Activated CD4-positive, alpha-beta T cell treated with anti-CD3 and anti-CD28 coated beads for 48 hours (primary cell): ENCODE measurements around the gene ZFAND6.
"Not testable (repeated sequence)": the region's sequence is repeated elsewhere in the genome, so short reads cannot be mapped to it uniquely, and the experiment has no call there.

ENCODE experiments used
- DNase-seq: peaks from one replicate; pipeline ENCODE4 v3.0.0-alpha.2; 2020

The ZFAND6 gene

DNA sequence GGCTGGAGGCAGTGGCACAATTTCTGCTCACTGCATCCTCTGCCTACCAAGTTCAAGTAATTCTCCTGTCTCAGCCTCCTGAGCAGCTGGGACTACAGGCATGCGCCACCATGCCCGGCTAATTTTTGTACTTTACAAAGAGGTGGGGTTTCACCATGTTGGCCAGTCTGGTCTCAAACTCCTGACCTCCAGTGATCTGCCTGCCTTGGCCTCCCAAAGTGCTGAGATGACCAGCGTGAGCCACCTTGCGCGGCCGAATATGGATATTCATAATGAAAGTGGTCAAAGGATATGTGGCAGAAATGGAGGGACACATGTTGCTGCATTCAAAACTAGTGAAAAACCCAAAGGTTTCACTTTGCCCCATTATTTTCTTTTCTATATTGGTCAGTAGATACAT is 40.2 kb downstream of the ZFAND6 start:
- DNase-seq, result not testable (repeated sequence)

DNA sequence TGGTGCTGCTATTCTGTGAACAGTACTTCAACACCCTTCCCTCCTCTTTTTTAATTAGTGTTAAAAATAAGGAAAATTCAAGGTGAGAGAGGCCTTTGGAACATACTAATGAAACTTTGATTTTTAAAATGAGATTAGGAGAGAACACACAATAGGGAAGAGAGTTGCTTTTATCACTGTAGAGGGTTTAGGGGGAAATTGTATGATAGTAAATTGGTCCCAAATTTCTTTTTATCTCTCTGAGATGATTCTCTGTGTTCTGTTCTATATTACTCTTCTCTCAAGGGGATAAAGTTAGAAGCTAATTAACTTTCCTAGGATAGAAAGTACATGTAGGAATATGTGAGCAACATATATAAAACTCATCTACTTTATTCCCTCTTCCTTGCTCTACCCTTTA is 40.8 kb downstream of the ZFAND6 start:
- no peak for DNase-seq

DNA sequence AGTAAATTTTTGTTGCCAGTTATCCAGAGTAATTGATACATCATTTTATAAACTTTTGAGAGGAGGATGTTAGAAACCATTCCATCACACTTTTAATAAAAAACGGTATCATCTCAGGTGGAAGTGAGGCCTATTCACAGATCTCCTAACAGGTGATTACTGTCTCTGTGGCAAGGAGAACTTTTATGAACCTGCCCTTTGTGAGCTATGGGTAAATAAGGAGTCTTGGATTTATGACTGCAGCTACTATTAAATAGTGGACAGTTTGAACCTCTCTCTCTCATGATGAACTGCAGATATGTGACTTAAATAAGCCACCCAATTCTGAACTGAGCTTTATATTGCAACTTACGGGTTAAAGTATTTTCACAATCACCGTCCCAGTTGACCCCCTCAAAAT is 45.7 kb downstream of the ZFAND6 start:
- no peak for DNase-seq

DNA sequence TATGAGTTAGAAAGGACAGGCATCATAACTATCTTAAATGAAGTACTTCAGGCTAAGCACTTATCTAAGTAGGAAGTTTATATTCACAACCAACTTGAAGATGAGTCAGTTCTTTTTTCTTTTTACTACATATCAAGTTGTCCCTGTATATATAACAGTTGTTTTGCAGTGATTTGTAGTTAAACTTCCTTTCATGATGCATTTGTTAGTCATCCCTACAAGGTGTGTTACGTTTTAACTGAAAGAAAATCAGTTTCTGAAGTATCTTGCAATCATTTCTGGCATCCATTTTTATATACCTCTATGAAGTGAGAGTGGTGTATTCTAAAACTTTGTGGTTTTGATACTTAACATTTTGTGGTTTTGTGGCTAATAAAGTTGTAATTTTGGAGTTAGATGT is 46.1 kb downstream of the ZFAND6 start:
- no peak for DNase-seq

DNA sequence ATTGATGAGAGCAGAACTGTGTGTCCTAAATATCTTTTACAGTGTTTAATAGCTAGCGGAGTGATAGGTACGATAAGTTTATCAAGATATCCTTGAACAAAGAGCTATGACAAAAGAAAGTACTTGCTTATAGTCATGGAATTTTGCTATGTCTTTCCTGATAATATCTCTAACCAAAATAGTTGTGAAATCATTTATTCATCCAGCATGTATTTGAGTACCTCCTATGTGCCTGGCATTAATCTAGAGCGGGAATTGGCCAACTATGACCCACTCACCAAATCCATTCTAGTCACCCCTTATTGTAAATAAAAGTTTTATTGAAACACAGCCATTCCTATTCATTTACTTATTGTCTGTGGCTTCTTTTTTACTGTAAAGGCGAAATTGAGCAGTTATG is 46.6 kb downstream of the ZFAND6 start:
- DNase-seq, result no peak

DNA sequence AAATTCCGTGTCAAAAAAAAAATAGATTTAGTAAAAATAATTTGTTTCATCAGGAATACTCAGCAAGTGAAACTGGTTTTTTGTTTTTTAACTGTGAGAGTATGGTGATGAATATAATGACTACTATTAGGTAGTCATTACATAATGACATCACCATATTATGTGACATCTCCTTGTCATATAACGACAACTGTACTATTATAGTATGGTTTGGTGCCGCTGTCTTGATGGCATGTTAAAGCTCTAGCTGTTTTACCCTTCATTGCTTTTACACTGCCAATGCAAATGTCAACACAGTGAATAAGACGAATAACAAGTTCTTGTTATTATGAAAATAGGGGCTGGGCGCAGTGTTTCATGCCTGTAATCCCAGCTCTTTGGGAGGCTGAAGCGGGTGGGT is 47.7 kb downstream of the ZFAND6 start:
- no peak for DNase-seq

DNA sequence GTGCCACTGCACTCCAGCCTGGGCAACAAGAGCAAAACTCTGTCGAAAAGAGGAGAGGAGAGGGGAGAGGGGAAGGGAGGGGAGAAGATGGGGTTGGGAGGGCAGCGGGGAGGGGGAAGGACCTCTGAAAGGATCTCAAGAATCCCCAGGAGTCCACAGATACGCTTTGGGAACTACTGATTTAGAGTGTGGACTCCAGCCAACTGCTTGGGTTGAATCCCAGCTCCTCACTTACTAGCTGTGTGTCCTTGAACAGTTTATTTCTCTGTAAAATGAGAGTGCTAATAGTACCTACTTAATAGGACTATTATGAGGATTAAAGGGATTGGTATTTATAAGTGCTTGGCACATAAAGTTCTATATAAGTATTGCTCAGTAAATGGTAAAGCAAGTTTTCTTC is 48.3 kb downstream of the ZFAND6 start:
- no peak for DNase-seq

DNA sequence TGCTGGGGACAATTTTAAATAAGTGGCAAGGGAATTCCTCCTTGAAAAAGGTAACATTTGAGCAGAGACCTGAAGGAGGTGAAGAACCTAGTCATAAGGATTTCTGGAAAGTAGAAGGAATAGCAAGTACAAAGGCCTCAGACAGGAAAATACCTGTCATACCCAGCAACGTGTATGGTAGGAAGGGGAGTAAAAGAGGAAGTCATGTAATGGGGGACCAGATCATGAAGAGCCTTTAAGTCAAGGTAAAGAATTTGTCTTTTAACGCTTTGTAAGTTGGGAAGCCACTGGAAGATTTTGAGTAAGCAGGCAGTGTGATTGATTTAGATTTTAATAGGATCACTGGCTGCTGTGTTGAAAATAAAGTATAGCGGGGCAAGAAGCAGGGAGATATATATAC is 49.9 kb downstream of the ZFAND6 start:
- no peak for DNase-seq

DNA sequence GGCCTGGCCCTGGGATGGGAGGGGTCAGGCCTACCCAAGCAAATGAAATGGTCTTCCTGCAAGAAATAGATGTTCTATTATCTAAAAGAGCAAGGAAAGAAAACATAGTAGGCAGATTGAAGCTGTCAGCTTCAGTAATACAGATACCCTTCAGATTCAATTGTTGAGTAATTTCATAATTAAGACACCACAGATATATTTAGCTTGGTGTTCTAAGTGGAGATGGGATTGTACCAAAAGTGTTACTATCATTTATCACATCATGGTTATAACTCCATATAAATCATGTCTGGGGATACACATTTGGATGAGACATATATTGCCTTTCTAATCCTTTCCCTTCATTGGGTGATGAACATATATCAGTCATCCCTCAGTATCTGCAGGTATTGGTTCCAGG is 51.4 kb downstream of the ZFAND6 start:
- no peak for DNase-seq

DNA sequence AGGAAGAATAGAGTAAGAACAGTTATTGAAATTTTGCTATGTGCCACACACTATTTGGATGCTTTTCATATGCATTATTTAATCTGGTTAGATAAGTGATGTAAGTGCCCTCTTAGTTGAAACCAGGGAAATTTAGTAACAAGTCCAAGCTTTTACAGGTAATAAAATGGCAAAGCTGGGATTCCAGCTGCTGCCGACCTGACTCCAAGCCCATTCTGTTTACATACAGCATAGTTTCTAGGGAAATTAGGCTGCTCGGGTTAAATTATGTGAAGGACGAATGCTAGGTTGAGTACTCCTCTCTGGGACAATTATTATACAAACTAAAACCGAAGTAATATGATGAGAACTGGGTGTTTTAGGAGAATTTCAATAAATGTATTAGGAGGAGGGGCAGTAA is 54.6 kb downstream of the ZFAND6 start:
- no peak for DNase-seq

DNA sequence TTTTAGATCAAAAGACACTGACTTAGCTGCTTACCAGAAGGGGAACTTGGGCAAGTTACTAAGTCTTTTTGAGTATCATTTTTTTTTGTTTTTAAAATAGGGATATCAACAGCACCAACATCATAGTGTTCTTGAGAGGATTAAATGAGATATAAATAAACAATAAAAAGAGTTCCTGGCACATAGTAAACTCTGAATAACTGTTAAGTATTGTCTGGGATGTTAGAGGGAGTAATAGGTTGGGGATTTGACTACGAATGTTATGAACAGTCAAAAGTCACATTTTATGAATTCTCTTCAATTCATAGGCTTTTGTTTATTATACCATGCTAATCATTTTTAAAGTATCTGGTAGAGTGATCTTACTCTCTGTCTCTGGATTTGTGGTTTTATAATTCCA is 55.5 kb downstream of the ZFAND6 start:
- no peak for DNase-seq

DNA sequence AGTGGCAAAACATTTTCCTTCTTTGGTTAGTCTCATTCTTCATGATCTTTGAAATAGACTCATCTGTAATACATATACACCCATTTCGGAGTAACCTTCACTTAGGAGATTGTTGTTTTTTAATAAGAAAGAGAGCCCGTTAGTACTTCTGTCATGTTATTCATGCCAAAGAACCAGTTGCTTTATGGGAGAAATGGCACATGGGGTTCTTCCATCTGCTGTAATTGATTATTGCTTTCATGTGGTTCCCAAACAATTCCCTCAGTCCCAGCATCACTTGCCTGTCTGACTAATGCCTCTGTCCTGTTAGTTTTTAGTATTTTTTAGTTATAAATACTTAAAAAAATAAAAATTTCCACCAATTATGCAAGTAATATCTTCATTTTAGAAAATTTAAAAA is 59.5 kb downstream of the ZFAND6 start:
- no peak for DNase-seq

DNA sequence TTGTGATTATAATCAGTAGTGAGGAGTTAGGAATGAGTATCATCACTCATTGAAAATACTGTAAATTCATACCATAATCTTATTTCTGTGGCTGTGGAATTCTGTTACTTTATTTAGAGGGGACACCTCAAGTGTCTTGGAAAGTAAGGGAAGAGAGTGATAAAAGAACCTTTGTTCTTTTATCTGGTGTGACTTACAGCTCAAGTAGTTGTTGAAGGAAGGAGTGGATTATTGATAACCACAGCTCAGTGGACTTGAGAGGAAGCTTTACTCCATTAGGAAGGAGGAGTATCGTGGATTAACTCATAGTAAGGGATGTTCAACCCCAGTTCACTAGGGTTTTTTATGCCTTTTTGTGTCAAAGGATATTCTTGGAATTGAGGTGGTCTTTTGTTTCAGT is 61.2 kb downstream of the ZFAND6 start:
- no peak for DNase-seq

DNA sequence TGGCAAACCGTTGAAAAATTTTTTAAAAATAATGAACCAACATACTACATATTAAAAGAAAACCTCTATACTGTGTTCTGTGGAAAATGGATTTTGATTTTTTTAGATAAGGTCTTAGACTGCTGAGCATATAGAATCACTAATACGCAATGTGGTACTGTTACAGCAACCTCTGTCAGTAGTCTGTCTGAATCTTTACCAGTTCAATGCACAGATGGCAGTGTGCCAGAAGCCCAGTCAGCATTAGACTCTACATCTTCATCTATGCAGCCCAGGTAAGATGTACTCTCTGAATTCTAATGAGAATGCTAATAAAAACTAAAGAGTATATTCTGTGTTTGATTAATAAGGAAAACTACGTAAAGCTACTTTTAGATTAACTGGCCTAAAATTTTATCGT is 62.1 kb downstream of the ZFAND6 start:
- no peak for DNase-seq

DNA sequence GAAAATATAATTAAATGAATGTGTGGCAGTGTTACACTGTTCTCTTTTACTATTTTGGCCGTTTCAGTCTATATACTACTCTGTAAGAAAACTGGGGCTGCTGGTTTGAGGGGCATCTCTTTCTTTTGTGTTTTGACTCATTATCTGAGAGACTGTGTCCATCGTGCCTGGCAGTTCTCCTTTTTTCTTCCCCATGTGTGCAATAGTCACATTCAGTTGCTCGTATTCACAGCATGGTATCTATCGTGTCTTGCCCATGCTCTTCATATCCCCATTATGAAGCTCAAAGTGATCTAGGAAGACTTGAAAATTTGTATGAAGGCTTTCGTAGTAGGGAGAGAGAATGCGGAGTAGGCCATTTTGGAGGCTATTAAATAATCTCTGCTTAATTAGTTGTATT is 63.6 kb downstream of the ZFAND6 start:
- no peak for DNase-seq

DNA sequence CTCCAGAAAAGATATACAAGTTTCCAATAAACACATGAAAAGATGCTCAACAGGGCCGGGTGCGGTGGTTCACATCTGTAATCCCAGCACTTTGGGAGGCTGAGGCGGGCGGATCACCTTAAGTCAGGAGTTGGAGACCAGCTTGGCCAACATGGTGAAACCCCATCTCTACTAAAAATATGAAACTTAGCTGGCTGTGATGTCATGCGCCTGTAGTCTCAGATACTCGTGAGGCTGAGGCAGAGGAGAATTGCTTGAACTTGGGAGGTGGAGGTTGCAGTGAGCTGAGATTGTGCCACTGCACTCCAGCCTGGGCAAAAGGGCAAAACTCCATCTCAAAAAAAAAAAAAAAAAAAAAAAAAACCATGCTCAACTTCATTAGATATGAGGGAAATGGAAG is 67.8 kb downstream of the ZFAND6 start:
- not testable (repeated sequence) for DNase-seq

DNA sequence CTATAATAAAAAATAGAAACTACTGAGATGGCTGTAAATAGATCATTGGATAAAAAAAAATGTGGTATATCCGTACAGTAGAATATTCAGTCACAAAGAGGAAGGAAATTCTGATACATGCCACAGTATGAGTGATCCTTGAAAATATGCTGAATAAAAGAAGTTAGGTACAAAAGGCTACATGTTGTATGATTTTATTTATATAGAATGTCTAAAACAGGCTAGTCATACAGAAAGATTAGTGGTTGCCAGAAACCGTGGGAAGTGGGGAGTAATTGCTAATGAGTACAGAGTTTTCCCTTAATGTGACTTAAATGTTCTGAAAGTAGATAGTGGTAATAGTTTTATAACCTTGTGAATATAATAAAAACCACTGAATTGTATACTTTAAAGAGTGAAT is 68.4 kb downstream of the ZFAND6 start:
- no peak for DNase-seq

DNA sequence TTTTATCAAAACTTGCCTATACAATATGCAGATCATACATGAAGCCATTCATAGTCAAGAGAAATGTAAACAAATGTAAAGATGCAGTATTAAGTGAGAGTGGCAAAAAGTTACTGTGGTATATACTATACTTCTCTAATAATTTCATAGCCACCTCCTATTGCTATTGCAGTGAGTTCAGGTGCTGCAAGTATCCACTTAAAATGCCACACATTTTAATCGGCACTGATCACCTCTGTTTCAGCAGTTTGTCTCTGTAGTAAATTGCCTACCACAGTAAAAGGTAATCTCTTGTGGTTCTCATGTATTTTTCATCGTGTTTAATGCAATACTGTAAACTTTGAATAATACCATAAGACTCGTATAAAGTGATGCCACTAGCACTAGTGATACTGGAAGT is 72.9 kb downstream of the ZFAND6 start:
- DNase-seq, result no peak

DNA sequence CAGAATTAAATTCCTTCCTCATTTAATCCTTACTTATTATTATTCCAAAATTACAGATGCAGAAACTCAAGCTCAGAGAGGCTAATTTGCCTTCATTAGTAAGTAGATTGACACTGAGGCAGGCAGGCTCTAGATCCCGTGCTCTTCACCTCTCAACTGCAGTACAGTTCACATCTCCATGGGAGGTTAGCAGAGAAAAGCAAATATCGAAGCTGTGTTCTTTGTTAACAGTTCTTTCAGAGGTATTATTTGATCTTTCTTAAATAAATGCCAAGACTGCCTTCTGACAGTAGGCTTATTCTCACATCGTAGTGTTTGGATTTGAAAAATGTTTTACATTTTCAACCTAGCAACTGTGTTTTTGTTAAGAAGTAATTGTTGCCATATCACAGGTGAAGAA is 77.4 kb downstream of the ZFAND6 start:
- no peak for DNase-seq

DNA sequence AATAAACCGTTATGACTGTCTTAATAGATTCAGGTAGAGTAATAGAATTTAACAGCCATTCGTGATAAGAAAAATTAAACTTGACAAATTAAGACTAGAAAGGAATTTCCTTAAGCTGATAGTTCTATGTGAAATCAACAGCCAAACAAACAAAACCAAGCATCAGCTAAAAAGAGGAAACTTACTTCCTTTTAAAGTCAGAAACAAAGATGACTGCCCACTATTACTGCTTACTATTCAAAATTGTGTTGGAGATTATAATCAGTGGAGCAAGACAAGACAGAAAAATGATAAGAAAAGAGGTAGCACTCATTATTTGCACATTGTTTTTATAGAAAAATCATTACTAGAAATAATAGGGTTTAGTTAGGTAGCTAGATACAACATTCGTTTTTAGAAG is 79.5 kb downstream of the ZFAND6 start:
- no peak for DNase-seq

DNA sequence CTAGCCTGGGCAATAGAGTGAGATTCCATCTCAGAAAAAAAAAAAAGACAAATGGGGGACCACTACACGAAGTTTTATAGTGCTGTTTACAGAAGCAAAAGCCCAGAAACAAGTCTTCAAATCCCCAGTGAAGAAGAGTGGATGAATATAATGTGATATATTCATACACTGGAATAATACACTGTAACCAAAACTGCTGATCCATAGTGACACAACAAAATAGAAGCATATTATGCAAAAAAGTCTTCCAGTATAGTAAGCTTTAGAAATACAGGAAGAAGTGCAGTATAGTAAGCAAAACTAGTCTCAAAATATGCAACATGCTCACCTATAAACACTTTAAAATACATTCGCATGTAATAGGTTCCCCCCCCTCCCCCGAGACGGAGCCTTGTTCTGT is 81.4 kb downstream of the ZFAND6 start:
- DNase-seq, result no peak

DNA sequence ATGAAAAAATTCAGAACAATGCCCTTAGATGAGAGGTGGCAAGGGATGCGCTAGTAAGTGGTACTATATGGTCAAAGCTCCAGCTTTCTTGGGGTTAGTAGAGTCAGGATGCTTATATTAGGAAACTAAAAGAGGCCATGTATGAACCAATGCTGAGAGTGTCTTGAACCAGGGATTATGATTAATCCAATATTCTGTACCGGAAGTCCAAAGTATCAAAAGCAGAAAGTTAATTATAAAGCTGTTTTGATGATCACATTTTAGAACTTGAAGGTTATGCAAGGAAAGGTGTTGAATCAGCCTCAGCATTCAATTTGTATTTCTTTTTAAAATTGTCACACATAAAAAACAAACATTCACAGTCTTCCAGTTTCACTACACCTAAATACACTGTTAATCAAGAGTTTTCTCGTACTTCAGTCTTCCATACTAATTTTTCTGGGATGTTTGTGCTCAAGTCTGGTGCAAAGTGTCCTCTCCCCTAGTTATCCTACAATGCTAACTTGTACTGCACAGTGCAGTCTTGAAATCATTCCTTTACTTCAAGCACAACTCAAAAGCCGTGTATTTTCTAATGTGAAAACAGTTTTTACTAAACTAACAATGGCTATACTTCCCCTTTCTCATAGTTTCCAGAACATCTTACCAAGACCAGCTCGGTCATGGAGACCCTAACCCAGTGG is 82.6 kb downstream of the ZFAND6 start:
- DNase-seq, result no peak

DNA sequence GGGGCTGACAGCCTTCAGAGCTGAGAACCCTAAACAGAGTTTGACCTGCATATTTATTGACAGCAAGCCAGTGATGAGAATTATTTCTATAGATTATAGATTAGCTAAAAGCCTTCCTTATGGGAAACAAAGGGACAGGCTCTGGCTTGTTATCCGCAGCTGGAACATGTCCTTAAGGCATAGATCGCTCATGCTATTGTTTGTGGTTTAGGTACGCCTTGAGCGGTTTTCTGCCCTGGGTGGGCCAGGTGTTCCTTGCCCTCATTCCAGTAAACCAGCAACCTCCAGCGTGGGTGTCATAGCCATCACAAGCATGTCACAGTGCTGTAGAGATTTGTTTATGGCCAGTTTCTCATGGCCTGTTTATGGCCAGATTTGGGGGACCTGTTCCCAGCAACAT is 83.2 kb downstream of the ZFAND6 start:
- no peak for DNase-seq

DNA sequence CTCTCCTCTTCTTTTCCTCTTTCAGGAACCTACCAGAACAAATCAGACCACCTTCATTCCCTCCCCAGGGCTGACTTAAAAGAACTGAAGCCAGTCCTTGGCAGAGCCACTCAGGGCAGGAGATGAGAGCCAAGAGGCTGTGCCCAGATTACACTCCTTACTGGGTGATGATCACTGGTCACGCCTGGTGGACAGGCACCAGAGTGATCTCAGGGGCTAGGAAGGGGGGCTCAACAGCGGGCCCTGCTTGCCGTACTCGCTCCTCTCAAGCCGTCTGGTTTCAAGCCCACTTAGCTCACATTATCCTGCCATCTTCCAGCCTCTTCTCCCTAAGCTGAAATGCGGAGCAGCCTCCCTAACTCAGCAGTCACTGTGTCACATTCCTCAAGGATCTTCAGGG is 91.7 kb downstream of the ZFAND6 start:
- no peak for DNase-seq

DNA sequence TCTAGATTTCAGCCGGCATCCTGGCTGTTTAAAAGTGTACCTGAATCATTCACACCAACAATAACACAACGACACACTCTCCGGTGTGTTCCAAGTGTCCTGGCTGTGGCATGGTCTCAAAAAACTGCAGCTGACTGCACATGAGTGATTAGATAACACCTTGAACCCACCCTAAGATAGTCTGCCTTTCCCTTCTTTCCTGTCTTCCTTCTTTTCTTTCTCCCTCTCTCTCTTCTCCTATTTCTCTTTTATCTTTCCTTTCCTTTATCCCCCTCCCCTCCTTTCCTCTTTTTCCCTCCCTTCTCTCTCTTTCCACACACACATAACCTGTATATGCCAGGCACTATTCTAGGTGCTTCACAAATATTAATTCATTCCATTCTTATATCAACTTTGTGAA is 92.1 kb downstream of the ZFAND6 start:
- DNase-seq, result no peak
